Activated CD8-positive, alpha-beta memory T cell treated with anti-CD3 and anti-CD28 coated beads, Interleukin-2, amount 10 ng/mL, durations not matched to agents 7 days and 5 days (primary cell): Measurements from ENCODE around the gene TRIM33. TPM values are rescaled to one million over a fixed set of nuclear protein-coding genes. Genes with fewer than 3 reads are reported as not detected.

Experiments
- ATAC-seq: fragments of 150-1000 bp; cut with Tn5 transposase; one replicate; pipeline ENCODE4 v1.10.0; 2021; ENCODE audit warnings: moderate library complexity
- CTCF ChIA-PET: fragments of 350-600 bp; sonication (Branson Sonifier 250); formaldehyde crosslinking; loops from one replicate; lab custom pipeline; 2021; ENCODE audit warnings: antibody characterized with exemption; lab: Charles Lee
- DNase-seq: peaks from one replicate; pipeline ENCODE4 v3.0.0-alpha.2; 2020
- H3K27ac Mint-ChIP-seq: one replicate; pipeline ENCODE4 v1.8.0; 2021; ENCODE audit warnings: mild to moderate bottlenecking, mixed read lengths
- H3K27me3 Mint-ChIP-seq: one replicate; pipeline ENCODE4 v1.8.0; 2021; ENCODE audit warnings: mixed read lengths
- H3K36me3 Mint-ChIP-seq: one replicate; pipeline ENCODE4 v1.8.0; 2021; ENCODE audit warnings: mild to moderate bottlenecking, mixed read lengths
- H3K4me1 Mint-ChIP-seq: one replicate; pipeline ENCODE4 v1.8.0; 2021; ENCODE audit warnings: mixed read lengths
- H3K4me3 Mint-ChIP-seq: one replicate; pipeline ENCODE4 v1.8.0; 2021; ENCODE audit warnings: mild to moderate bottlenecking, moderate library complexity, mixed read lengths
- H3K9me3 Mint-ChIP-seq: one replicate; pipeline ENCODE4 v1.8.0; 2022; ENCODE audit warnings: low read depth, mixed read lengths
- total RNA-seq, 2 experiments: library from RNA; stranded (reverse); gene quantifications; one replicate each; pipeline ENCODE4 v1.2.3, GENCODE V29; 2021

Gene TRIM33
- total RNA-seq, 2 experiments from 2014 or later: 39.0 to 40.1 TPM

- ATAC-seq (no peak), DNase-seq (no peak)
- Mint-ChIP-seq H3K36me3 (peaks cover 16% of the 10 kb centered on the region), H3K9me3 (peaks cover 3% of the 10 kb centered on the region), H3K4me3 (no peak overlapping the region), H3K27me3 (no peaks in the 10 kb centered on the region), H3K4me1 (peaks cover 44% of the 10 kb centered on the region), H3K27ac (no peak overlapping the region)
- CTCF ChIA-PET: no interaction called here
These were observed 40.3 kb downstream of the TRIM33 start for GRCh38 chr1:114470681-114471080.

- peak; percentile 55 for ATAC-seq
- CTCF ChIA-PET: interaction anchor here (1.3 to 1.6 kb wide), 2 partner anchors 16 to 33 kb away, joined by 3 to 4 read pairs; no protein-coding TSS in a partner anchor
- Mint-ChIP-seq H3K27ac (peak overlapping the region; percentile 50), H3K27me3 (no peaks in the 10 kb centered on the region), H3K9me3 (peaks cover 3% of the 10 kb centered on the region), H3K4me3 (no peak overlapping the region), H3K36me3 (peaks cover 12% of the 10 kb centered on the region), H3K4me1 (peaks cover 42% of the 10 kb centered on the region)
- DNase-seq: peak; percentile 41
These were observed 42.1 kb downstream of the TRIM33 start for GRCh38 chr1:114468710-114469468.

DNA sequence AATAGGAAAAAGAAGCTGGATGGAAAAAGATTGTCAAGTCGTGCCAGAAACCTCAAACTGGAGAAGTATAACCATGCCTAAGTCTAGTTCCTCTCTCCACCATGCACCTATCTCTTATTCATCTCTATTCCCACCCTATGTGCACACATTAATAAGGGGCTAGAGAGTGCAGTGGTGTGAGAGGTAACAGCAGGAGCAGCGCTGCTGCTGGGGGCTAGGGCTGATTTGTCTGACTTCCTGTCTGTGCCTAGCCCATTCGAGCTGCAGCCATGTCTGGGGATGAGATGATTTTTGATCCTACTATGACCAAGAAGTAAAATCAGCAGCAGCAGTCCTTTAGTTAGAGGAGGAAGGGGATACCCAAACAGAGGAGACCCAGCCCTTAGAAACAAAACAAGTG, 43.0 kb downstream of the TRIM33 start:
- no peak overlapping the region for H3K4me3 Mint-ChIP-seq
- H3K36me3 Mint-ChIP-seq: peaks cover 9% of the 10 kb centered on the region
- CTCF ChIA-PET: interaction anchor here (1.3 to 1.6 kb wide), 2 partner anchors 16 to 32 kb away, joined by 3 to 4 read pairs; no protein-coding TSS in a partner anchor
- no peaks in the 10 kb centered on the region for H3K27me3 Mint-ChIP-seq
- DNase-seq: peak; percentile 43
- H3K9me3 Mint-ChIP-seq: no peaks in the 10 kb centered on the region
- peak overlapping the region; percentile 30 for H3K27ac Mint-ChIP-seq
- ATAC-seq: peak; percentile 70
- peaks cover 38% of the 10 kb centered on the region for H3K4me1 Mint-ChIP-seq

- CTCF ChIA-PET: interaction anchor here (1.6 kb wide), 1 partner anchor 32 kb away, joined by 4 read pairs; no protein-coding TSS in a partner anchor
- Mint-ChIP-seq H3K27ac (peak overlapping the region; percentile 10), H3K27me3 (no peaks in the 10 kb centered on the region), H3K4me3 (no peak overlapping the region), H3K4me1 (peaks cover 35% of the 10 kb centered on the region), H3K9me3 (no peaks in the 10 kb centered on the region), H3K36me3 (peaks cover 6% of the 10 kb centered on the region)
- DNase-seq (no peak), ATAC-seq (peak; percentile 37)
These were observed 43.5 kb downstream of the TRIM33 start for GRCh38 chr1:114467491-114467890.

GRCh38 chr1:114466334-114467014, 44.5 kb downstream of the TRIM33 start:
- Mint-ChIP-seq H3K27me3 (no peaks in the 10 kb centered on the region), H3K4me1 (peaks cover 33% of the 10 kb centered on the region), H3K36me3 (peaks cover 8% of the 10 kb centered on the region), H3K4me3 (no peak overlapping the region), H3K9me3 (no peaks in the 10 kb centered on the region), H3K27ac (no peak overlapping the region)
- ATAC-seq (no peak), DNase-seq (no peak)
- CTCF ChIA-PET: no interaction called here

DNA sequence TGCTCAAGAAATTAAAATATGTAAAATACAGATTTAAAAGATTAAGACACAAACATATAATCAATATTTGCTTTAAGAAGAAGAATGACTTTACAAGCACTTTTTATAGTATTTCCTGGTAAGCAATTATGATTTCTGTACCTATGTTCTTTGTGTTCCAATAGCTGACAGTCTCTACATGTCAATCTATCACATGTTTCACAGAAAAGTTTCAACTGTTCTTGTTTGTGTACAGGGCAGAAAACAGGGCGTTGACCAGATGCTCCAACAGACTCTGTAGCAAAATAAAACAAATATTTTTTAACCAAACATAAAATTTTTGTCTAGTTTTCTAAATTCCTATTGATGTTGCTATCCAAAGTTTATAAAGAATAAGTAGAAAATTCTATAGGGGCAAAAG, 48.0 kb downstream of the TRIM33 start:
- H3K4me3 Mint-ChIP-seq: no peak overlapping the region
- ATAC-seq (no peak), DNase-seq (no peak)
- H3K27me3 Mint-ChIP-seq: no peaks in the 10 kb centered on the region
- H3K36me3 Mint-ChIP-seq: peaks cover 31% of the 10 kb centered on the region
- CTCF ChIA-PET: no interaction called here
- no peak overlapping the region for H3K27ac Mint-ChIP-seq
- peaks cover 8% of the 10 kb centered on the region for H3K9me3 Mint-ChIP-seq
- peaks cover 31% of the 10 kb centered on the region for H3K4me1 Mint-ChIP-seq

GRCh38 chr1:114462341-114462740, 48.7 kb downstream of the TRIM33 start:
- no peak overlapping the region for H3K4me3 Mint-ChIP-seq
- DNase-seq (no peak), ATAC-seq (no peak)
- H3K36me3 Mint-ChIP-seq: peaks cover 35% of the 10 kb centered on the region
- peaks cover 8% of the 10 kb centered on the region for H3K9me3 Mint-ChIP-seq
- no peaks in the 10 kb centered on the region for H3K27me3 Mint-ChIP-seq
- H3K27ac Mint-ChIP-seq: no peak overlapping the region
- CTCF ChIA-PET: no interaction called here
- H3K4me1 Mint-ChIP-seq: peaks cover 25% of the 10 kb centered on the region

GRCh38 chr1:114458237-114458777, 52.7 kb downstream of the TRIM33 start:
- peaks cover 16% of the 10 kb centered on the region for H3K4me1 Mint-ChIP-seq
- CTCF ChIA-PET: interaction anchor here (1.3 kb wide), 1 partner anchor 10 kb away, joined by 4 read pairs; no protein-coding TSS in a partner anchor
- H3K27ac Mint-ChIP-seq: peak overlapping the region; percentile 45
- no peak overlapping the region for H3K4me3 Mint-ChIP-seq
- peaks cover 8% of the 10 kb centered on the region for H3K9me3 Mint-ChIP-seq
- ATAC-seq: peak; percentile 36
- peaks cover 65% of the 10 kb centered on the region for H3K36me3 Mint-ChIP-seq
- no peak for DNase-seq
- no peaks in the 10 kb centered on the region for H3K27me3 Mint-ChIP-seq

DNA sequence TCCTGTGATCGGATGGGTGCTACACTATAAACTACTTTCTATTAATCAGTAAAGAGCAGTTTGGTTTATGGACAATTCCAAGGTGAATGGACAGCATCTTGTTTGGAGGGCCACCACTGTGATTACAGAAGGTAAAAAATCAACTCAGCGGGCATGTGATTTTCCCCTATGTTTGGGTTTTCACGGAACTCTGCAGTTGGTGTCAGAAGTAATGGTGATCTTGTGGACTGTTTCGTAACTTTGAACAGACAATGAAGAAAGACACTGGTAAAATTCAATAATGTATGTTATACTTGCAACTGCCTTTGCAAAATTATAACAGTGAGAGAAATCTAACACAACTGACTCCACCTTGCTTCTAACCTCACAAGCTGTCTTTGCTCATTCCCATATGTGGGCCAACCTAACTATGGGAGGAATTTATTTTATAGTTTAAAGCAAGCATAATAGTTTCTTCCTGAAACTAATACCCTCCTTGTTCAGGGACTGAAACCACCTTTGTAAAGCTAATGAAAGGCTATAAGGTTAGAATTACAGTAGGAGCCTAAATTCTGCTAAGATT, 53.2 kb downstream of the TRIM33 start:
- peaks cover 8% of the 10 kb centered on the region for H3K9me3 Mint-ChIP-seq
- no peaks in the 10 kb centered on the region for H3K27me3 Mint-ChIP-seq
- no peak for DNase-seq
- H3K4me3 Mint-ChIP-seq: no peak overlapping the region
- H3K27ac Mint-ChIP-seq: no peak overlapping the region
- ATAC-seq: no peak
- peaks cover 16% of the 10 kb centered on the region for H3K4me1 Mint-ChIP-seq
- peaks cover 67% of the 10 kb centered on the region for H3K36me3 Mint-ChIP-seq
- CTCF ChIA-PET: interaction anchor here (1.3 kb wide), 1 partner anchor 10 kb away, joined by 4 read pairs; no protein-coding TSS in a partner anchor

GRCh38 chr1:114456586-114456985, 54.4 kb downstream of the TRIM33 start:
- H3K36me3 Mint-ChIP-seq: peaks cover 70% of the 10 kb centered on the region
- ATAC-seq: no peak
- no peak overlapping the region for H3K4me3 Mint-ChIP-seq
- CTCF ChIA-PET: no interaction called here
- H3K27me3 Mint-ChIP-seq: no peaks in the 10 kb centered on the region
- peaks cover 16% of the 10 kb centered on the region for H3K4me1 Mint-ChIP-seq
- DNase-seq: no peak
- H3K27ac Mint-ChIP-seq: no peak overlapping the region
- peaks cover 8% of the 10 kb centered on the region for H3K9me3 Mint-ChIP-seq

- ATAC-seq: no peak
- H3K4me3 Mint-ChIP-seq: no peak overlapping the region
These were observed 55.8 kb downstream of the TRIM33 start for GRCh38 chr1:114455102-114455785.

GRCh38 chr1:114454539-114454938, 56.5 kb downstream of the TRIM33 start:
- ATAC-seq (no peak), DNase-seq (no peak)
- Mint-ChIP-seq H3K4me1 (peaks cover 12% of the 10 kb centered on the region), H3K9me3 (peaks cover 8% of the 10 kb centered on the region), H3K27ac (no peak overlapping the region), H3K27me3 (no peaks in the 10 kb centered on the region), H3K4me3 (no peak overlapping the region), H3K36me3 (peaks cover 66% of the 10 kb centered on the region)
- CTCF ChIA-PET: interaction anchor here (1.0 kb wide), 1 partner anchor 10 kb away, joined by 4 read pairs; no protein-coding TSS in a partner anchor

More at GRCh38 chr1:114455102-114455785, 55.8 kb downstream of the TRIM33 start:
- DNase-seq: no peak
- no peaks in the 10 kb centered on the region for H3K27me3 Mint-ChIP-seq
- peaks cover 16% of the 10 kb centered on the region for H3K4me1 Mint-ChIP-seq
- CTCF ChIA-PET: interaction anchor here (1.0 kb wide), 1 partner anchor 11 kb away, joined by 4 read pairs; no protein-coding TSS in a partner anchor
- no peak overlapping the region for H3K27ac Mint-ChIP-seq
- peaks cover 68% of the 10 kb centered on the region for H3K36me3 Mint-ChIP-seq
- peaks cover 8% of the 10 kb centered on the region for H3K9me3 Mint-ChIP-seq
